ENCODE measurements around the gene MELTF.
A peak's percentile ranks its signal among the peaks of the same experiment; 100 is the strongest.

Gene MELTF

GRCh38 chr3:197008436-197009209 is 21.0 kb downstream of the MELTF start:
- no peak for DNase-seq

GRCh38 chr3:197007953-197008352 is 21.7 kb downstream of the MELTF start:
- DNase-seq = no peak

- DNase-seq = no peak
Measured at GRCh38 chr3:197007296-197007940, 22.2 kb downstream of the MELTF start.

GRCh38 chr3:197006860-197007259 is 22.8 kb downstream of the MELTF start:
- DNase-seq = no peak

GRCh38 chr3:197006446-197006845 is 23.2 kb downstream of the MELTF start:
- no peak for DNase-seq

GRCh38 chr3:197003461-197004385 is 25.9 kb downstream of the MELTF start:
- DNase-seq = peak; percentile 44

GRCh38 chr3:197002701-197003454 is 26.7 kb downstream of the MELTF start:
- DNase-seq = peak; percentile 95

GRCh38 chr3:197001972-197002700 is 27.5 kb downstream of the MELTF start:
- DNase-seq = no peak

- DNase-seq = no peak
Measured at GRCh38 chr3:197001106-197001971, 28.3 kb downstream of the MELTF start.

GRCh38 chr3:197000211-197000610 is 29.4 kb downstream of the MELTF start:
- DNase-seq = no peak

- no peak for DNase-seq
Measured at GRCh38 chr3:196998966-196999760, 30.5 kb downstream of the MELTF start.

GRCh38 chr3:196997311-196997710 is 32.3 kb downstream of the MELTF start:
- DNase-seq = no peak

- DNase-seq = no peak
Measured at GRCh38 chr3:196996454-196997265, 33.0 kb downstream of the MELTF start.

GRCh38 chr3:196995646-196996355 is 33.8 kb downstream of the MELTF start:
- DNase-seq = no peak

GRCh38 chr3:196995027-196995426 is 34.6 kb downstream of the MELTF start:
- no peak for DNase-seq

- no peak for DNase-seq
Measured at GRCh38 chr3:196994056-196994455, 35.6 kb downstream of the MELTF start.

- no peak for DNase-seq
Measured at GRCh38 chr3:196992461-196993065, 37.1 kb downstream of the MELTF start.

Data from NCI-H774 (cell line).